Large intestine (tissue), 3 donors: ENCODE measurements around the gene TSPAN5. TPM values are rescaled to one million over a fixed set of nuclear protein-coding genes. Genes with fewer than 3 reads are reported as not detected.

Experiments used
- DNase-seq, 2 donors: peaks; one replicate each; pipeline versions ENCODE4 v3.0.0 to v3.0.0-alpha.2; 2013
- H3K27ac ChIP-seq: one replicate; pipeline ENCODE4 v1.5.1; 2013; ENCODE audit warnings: low read length
- H3K27me3 ChIP-seq: 2 replicates; pipeline ENCODE4 v1.6.1; 2013; ENCODE audit warnings: low read length; ENCODE audit not compliant: control insufficient read depth, insufficient read depth
- H3K36me3 ChIP-seq: 2 replicates; pipeline ENCODE4 v1.6.1; 2013; ENCODE audit warnings: low read length; ENCODE audit not compliant: control insufficient read depth, insufficient read depth
- H3K4me1 ChIP-seq: one replicate; pipeline ENCODE4 v1.6.1; 2013; ENCODE audit warnings: low read length; ENCODE audit not compliant: control insufficient read depth, insufficient read depth
- H3K4me3 ChIP-seq: one replicate; pipeline ENCODE4 v1.5.1; 2013; ENCODE audit warnings: low read length
- H3K9me3 ChIP-seq: one replicate; pipeline ENCODE4 v1.6.1; 2013; ENCODE audit warnings: mild to moderate bottlenecking, low read depth, low read length, moderate library complexity; ENCODE audit not compliant: control insufficient read depth
- WGBS: methylation state at CpG from one replicate; pipeline ENCODE4 v1.1.5; 2013; ENCODE audit warnings: low lambda C conversion rate; ENCODE audit not compliant: insufficient coverage; 5-methylcytosine and 5-hydroxymethylcytosine counted together
- polyA plus RNA-seq: library from polyadenylated mRNA; unstranded; fragments of 120-200 nt; gene quantifications from one replicate; pipeline ENCODE4 v1.2.1, GENCODE V29; 2013

The TSPAN5 gene
- polyA plus RNA-seq, 1 donor: 9.9 TPM

GRCh38 chr4:98632258-98632657, 26.2 kb downstream of the TSPAN5 start:
- Histone ChIP-seq H3K4me3 (no peak overlapping the region), H3K27ac (no peak overlapping the region), H3K4me1 (no peaks in the 10 kb centered on the region), H3K36me3 (no peaks in the 10 kb centered on the region), H3K27me3 (no peaks in the 10 kb centered on the region), H3K9me3 (no peaks in the 10 kb centered on the region)
- no peak for DNase-seq
- no CpG with 5 or more reads among the region's 4 CpGs for WGBS

- Histone ChIP-seq H3K4me1 (no peaks in the 10 kb centered on the region), H3K27me3 (no peaks in the 10 kb centered on the region), H3K36me3 (no peaks in the 10 kb centered on the region), H3K9me3 (no peaks in the 10 kb centered on the region), H3K27ac (no peak overlapping the region), H3K4me3 (no peak overlapping the region)
- no CpG with 5 or more reads among the region's 3 CpGs for WGBS
- no peak for DNase-seq
Measured at GRCh38 chr4:98631506-98631905, 26.9 kb downstream of the TSPAN5 start.

GRCh38 chr4:98630737-98631454, 27.5 kb downstream of the TSPAN5 start:
- no peaks in the 10 kb centered on the region for H3K9me3 ChIP-seq
- DNase-seq: no peak
- no peaks in the 10 kb centered on the region for H3K27me3 ChIP-seq
- no peaks in the 10 kb centered on the region for H3K36me3 ChIP-seq
- H3K27ac ChIP-seq: no peak overlapping the region
- H3K4me1 ChIP-seq: no peaks in the 10 kb centered on the region
- WGBS: no CpG with 5 or more reads among the region's 8 CpGs
- no peak overlapping the region for H3K4me3 ChIP-seq

GRCh38 chr4:98627531-98628257, 30.7 kb downstream of the TSPAN5 start:
- Histone ChIP-seq H3K27me3 (no peaks in the 10 kb centered on the region), H3K36me3 (no peaks in the 10 kb centered on the region), H3K27ac (no peak overlapping the region), H3K4me1 (no peaks in the 10 kb centered on the region), H3K4me3 (no peak overlapping the region), H3K9me3 (no peaks in the 10 kb centered on the region)
- DNase-seq: no peak
- WGBS: no CpG with 5 or more reads among the region's 3 CpGs

- DNase-seq: no peak
- H3K9me3 ChIP-seq: no peaks in the 10 kb centered on the region
- no CpG with 5 or more reads among the region's 4 CpGs for WGBS
- no peaks in the 10 kb centered on the region for H3K27me3 ChIP-seq
- H3K36me3 ChIP-seq: no peaks in the 10 kb centered on the region
- no peaks in the 10 kb centered on the region for H3K4me1 ChIP-seq
- no peak overlapping the region for H3K4me3 ChIP-seq
- H3K27ac ChIP-seq: no peak overlapping the region
Measured at GRCh38 chr4:98626350-98626749, 32.1 kb downstream of the TSPAN5 start.

- Histone ChIP-seq H3K9me3 (no peaks in the 10 kb centered on the region), H3K4me3 (no peak overlapping the region), H3K36me3 (no peaks in the 10 kb centered on the region), H3K27me3 (no peaks in the 10 kb centered on the region), H3K4me1 (no peaks in the 10 kb centered on the region), H3K27ac (no peak overlapping the region)
- no peak for DNase-seq
- WGBS: no CpG with 5 or more reads among the region's 2 CpGs
Measured at GRCh38 chr4:98625920-98626319, 32.5 kb downstream of the TSPAN5 start.

GRCh38 chr4:98625399-98625798, 33.0 kb downstream of the TSPAN5 start:
- H3K27me3 ChIP-seq: no peaks in the 10 kb centered on the region
- H3K27ac ChIP-seq: no peak overlapping the region
- no peaks in the 10 kb centered on the region for H3K9me3 ChIP-seq
- H3K4me3 ChIP-seq: no peak overlapping the region
- 90% methylated on average over 2 of the region's 4 CpGs for WGBS
- DNase-seq: no peak
- H3K36me3 ChIP-seq: no peaks in the 10 kb centered on the region
- H3K4me1 ChIP-seq: no peaks in the 10 kb centered on the region

GRCh38 chr4:98624642-98625041, 33.8 kb downstream of the TSPAN5 start:
- Histone ChIP-seq H3K4me3 (no peak overlapping the region), H3K4me1 (no peaks in the 10 kb centered on the region), H3K27ac (no peak overlapping the region), H3K36me3 (no peaks in the 10 kb centered on the region), H3K9me3 (no peaks in the 10 kb centered on the region), H3K27me3 (no peaks in the 10 kb centered on the region)
- WGBS: 100% methylated on average over 1 of the region's 4 CpGs
- DNase-seq: no peak

- no peak for DNase-seq
- no peaks in the 10 kb centered on the region for H3K9me3 ChIP-seq
- no peak overlapping the region for H3K27ac ChIP-seq
- WGBS: 100% methylated on average over 1 of the region's 2 CpGs
- no peaks in the 10 kb centered on the region for H3K36me3 ChIP-seq
- no peak overlapping the region for H3K4me3 ChIP-seq
- no peaks in the 10 kb centered on the region for H3K27me3 ChIP-seq
- H3K4me1 ChIP-seq: no peaks in the 10 kb centered on the region
Measured at GRCh38 chr4:98624144-98624543, 34.3 kb downstream of the TSPAN5 start.

GRCh38 chr4:98623126-98623802, 35.1 kb downstream of the TSPAN5 start:
- no CpG with 5 or more reads among the region's 3 CpGs for WGBS
- no peak overlapping the region for H3K27ac ChIP-seq
- no peak for DNase-seq
- H3K27me3 ChIP-seq: no peaks in the 10 kb centered on the region
- no peaks in the 10 kb centered on the region for H3K4me1 ChIP-seq
- no peak overlapping the region for H3K4me3 ChIP-seq
- H3K9me3 ChIP-seq: no peaks in the 10 kb centered on the region
- no peaks in the 10 kb centered on the region for H3K36me3 ChIP-seq
